HepG2 (cell line): ENCODE results near the gene HCFC2. TPM values are rescaled to one million over a fixed set of nuclear protein-coding genes. Genes with fewer than 3 reads are reported as not detected.

Experiments used
- AHR ChIP-seq: IDR thresholded peaks from 2 replicates; pipeline ENCODE4 v1.6.1; 2018; ENCODE audit warnings: missing genetic modification reagents, missing compliant biosample characterization
- ELF3 ChIP-seq: IDR thresholded peaks from 2 replicates; pipeline ENCODE4 v1.6.1; 2016; ENCODE audit warnings: missing genetic modification reagents, missing compliant biosample characterization
- FOXA1 ChIP-seq, 2 experiments: fragments of 450-650 bp in 1 of 2; sonication (generic) in 1 of 2; formaldehyde crosslinking in 1 of 2; IDR thresholded peaks; 2 replicates each; pipeline versions ENCODE4 v1.4.0 to v1.6.1; 2016 to 2020; ENCODE audit warnings: missing genetic modification reagents in 1 of 2
- FOXP1 ChIP-seq, 2 experiments: fragments of 450-650 bp in 1 of 2; IDR thresholded peaks; 2 replicates each; pipeline ENCODE4 v1.6.1; 2017 to 2018; ENCODE audit warnings: antibody characterized with exemption in 1 of 2
- GABPA ChIP-seq, 2 experiments: IDR thresholded peaks; 2 replicates each; pipeline ENCODE4 v1.6.1; 2011 to 2016; ENCODE audit warnings: low read depth in 2 of 2, low read length in 1 of 2, missing biosample characterization in 1 of 2, missing genetic modification characterization in 1 of 2
- HES4 ChIP-seq: sonication (generic); formaldehyde crosslinking; IDR thresholded peaks from 2 replicates; pipeline ENCODE4 v1.9.0; 2021; ENCODE audit warnings: mild to moderate bottlenecking, missing genetic modification reagents, borderline replicate concordance
- JDP2 ChIP-seq: sonication (generic); formaldehyde crosslinking; IDR thresholded peaks from 2 replicates; pipeline ENCODE4 v1.8.1; 2022; ENCODE audit warnings: missing genetic modification reagents, borderline replicate concordance
- KAT7 ChIP-seq: IDR thresholded peaks from 2 replicates; pipeline ENCODE4 v1.6.1; 2018; ENCODE audit warnings: borderline replicate concordance, missing compliant biosample characterization
- PHF21A ChIP-seq: sonication (generic); formaldehyde crosslinking; IDR thresholded peaks from 2 replicates; pipeline ENCODE4 v1.5.0; 2020; ENCODE audit warnings: mild to moderate bottlenecking, missing genetic modification reagents
- RBM22 ChIP-seq: fragments of 200-400 bp; formaldehyde crosslinking; optimal IDR thresholded peaks from 2 replicates; pipeline ENCODE3; 2017; ENCODE audit warnings: mild to moderate bottlenecking, low read length, moderate library complexity
- TAF15 ChIP-seq: fragments of 200-400 bp; formaldehyde crosslinking; IDR thresholded peaks from one replicate; pipeline ENCODE4 v1.6.1; 2018; ENCODE audit warnings: mild to moderate bottlenecking, low read depth, low read length; ENCODE audit not compliant: poor library complexity, severe bottlenecking
- YEATS2 ChIP-seq: sonication (generic); formaldehyde crosslinking; IDR thresholded peaks from 2 replicates; pipeline ENCODE4 v1.4.0; 2020; ENCODE audit warnings: missing genetic modification reagents, borderline replicate concordance
- ZNF225 ChIP-seq: sonication (generic); formaldehyde crosslinking; IDR thresholded peaks from 2 replicates; pipeline ENCODE4 v1.4.0; 2020; ENCODE audit warnings: mild to moderate bottlenecking, missing genetic modification reagents
- ZNF30 ChIP-seq: sonication (generic); formaldehyde crosslinking; IDR thresholded peaks from 2 replicates; pipeline ENCODE4 v1.5.0; 2020; ENCODE audit warnings: mild to moderate bottlenecking, missing genetic modification reagents
- ZNF383 ChIP-seq: sonication (generic); formaldehyde crosslinking; IDR thresholded peaks from 2 replicates; pipeline ENCODE4 v1.4.0; 2020; ENCODE audit warnings: missing genetic modification reagents, mild to moderate bottlenecking, borderline replicate concordance
- ZNF567 ChIP-seq: sonication (generic); formaldehyde crosslinking; IDR thresholded peaks from 2 replicates; pipeline ENCODE4 v1.8.1; 2023; ENCODE audit warnings: mild to moderate bottlenecking, missing genetic modification reagents, borderline replicate concordance
- ZNF713 ChIP-seq: sonication (generic); formaldehyde crosslinking; IDR thresholded peaks from 2 replicates; pipeline ENCODE4 v1.4.0; 2020; ENCODE audit warnings: mild to moderate bottlenecking, missing genetic modification reagents
- polyA plus RNA-seq, 8 experiments: library from polyadenylated mRNA; depleted of rRNA in 3 of 8; stranded (reverse) in 7 of 8; unstranded in 1 of 8; fragments of >200 nt; fragmentation: Illumina TruSeq in 4 of 8; extraction: Trizol in 4 of 8; gene quantifications; 2 replicates each; pipeline versions ENCODE4 v1.2.1 to v1.2.3, GENCODE V29; 2011 to 2016; ENCODE audit warnings: low read depth in 4 of 8, missing spikeins in 1 of 8, mixed read lengths in 1 of 8; ENCODE audit not compliant: insufficient read depth in 1 of 8
- total RNA-seq, 5 experiments: library from RNA; depleted of rRNA; stranded (reverse); fragments of >200 nt; fragmentation: Illumina TruSeq; extraction: Trizol; gene quantifications; 2 replicates each; pipeline ENCODE4 v1.2.3, GENCODE V29; 2016; ENCODE audit warnings: low read depth in 1 of 5
- TF ChIP-seq, protein P1 (sequence below): IDR thresholded peaks from 2 replicates; pipeline ENCODE4 v1.6.1; 2012; ENCODE audit warnings: low read length, improper control_type of control experiment
- TF ChIP-seq, protein P2 (sequence below): sonication (generic); formaldehyde crosslinking; IDR thresholded peaks from 2 replicates; pipeline ENCODE4 v1.8.0; 2022; ENCODE audit warnings: mild to moderate bottlenecking, missing genetic modification reagents
- TF ChIP-seq, protein P3 (sequence below): sonication (generic); formaldehyde crosslinking; IDR thresholded peaks from 2 replicates; pipeline ENCODE4 v1.5.0; 2020; ENCODE audit warnings: mild to moderate bottlenecking, missing genetic modification reagents, moderate library complexity
- TF ChIP-seq, protein P4 (sequence below): sonication (generic); formaldehyde crosslinking; IDR thresholded peaks from 2 replicates; pipeline ENCODE4 v1.8.1; 2023; ENCODE audit warnings: missing genetic modification reagents, inconsistent platforms, borderline replicate concordance

The HCFC2 gene
- total and polyA plus RNA-seq, 2 of the 13 experiments (the other 11 are each of a cell fraction or from before 2014, with no cell fraction given) = 3.7 to 4.9 TPM

- TF ChIP-seq, protein P1, sequence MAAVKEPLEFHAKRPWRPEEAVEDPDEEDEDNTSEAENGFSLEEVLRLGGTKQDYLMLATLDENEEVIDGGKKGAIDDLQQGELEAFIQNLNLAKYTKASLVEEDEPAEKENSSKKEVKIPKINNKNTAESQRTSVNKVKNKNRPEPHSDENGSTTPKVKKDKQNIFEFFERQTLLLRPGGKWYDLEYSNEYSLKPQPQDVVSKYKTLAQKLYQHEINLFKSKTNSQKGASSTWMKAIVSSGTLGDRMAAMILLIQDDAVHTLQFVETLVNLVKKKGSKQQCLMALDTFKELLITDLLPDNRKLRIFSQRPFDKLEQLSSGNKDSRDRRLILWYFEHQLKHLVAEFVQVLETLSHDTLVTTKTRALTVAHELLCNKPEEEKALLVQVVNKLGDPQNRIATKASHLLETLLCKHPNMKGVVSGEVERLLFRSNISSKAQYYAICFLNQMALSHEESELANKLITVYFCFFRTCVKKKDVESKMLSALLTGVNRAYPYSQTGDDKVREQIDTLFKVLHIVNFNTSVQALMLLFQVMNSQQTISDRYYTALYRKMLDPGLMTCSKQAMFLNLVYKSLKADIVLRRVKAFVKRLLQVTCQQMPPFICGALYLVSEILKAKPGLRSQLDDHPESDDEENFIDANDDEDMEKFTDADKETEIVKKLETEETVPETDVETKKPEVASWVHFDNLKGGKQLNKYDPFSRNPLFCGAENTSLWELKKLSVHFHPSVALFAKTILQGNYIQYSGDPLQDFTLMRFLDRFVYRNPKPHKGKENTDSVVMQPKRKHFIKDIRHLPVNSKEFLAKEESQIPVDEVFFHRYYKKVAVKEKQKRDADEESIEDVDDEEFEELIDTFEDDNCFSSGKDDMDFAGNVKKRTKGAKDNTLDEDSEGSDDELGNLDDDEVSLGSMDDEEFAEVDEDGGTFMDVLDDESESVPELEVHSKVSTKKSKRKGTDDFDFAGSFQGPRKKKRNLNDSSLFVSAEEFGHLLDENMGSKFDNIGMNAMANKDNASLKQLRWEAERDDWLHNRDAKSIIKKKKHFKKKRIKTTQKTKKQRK = no peak
- TF ChIP-seq FOXA1 (IDR thresholded peaks at IDR 0.05) (no peak), FOXA1 (CRISPR knock-in tag; IDR thresholded peaks at IDR 0.05) (no peak), YEATS2 (CRISPR knock-in tag) (peak; percentile 61), TAF15 (no peak), ZNF383 (0 out of 2 replicates have a peak, but pooled peaks have one; percentile 44), GABPA (IDR thresholded peaks at IDR 0.05; ENCODE audit: low read depth, low read length) (no peak), GABPA (CRISPR knock-in tag; IDR thresholded peaks at IDR 0.05; ENCODE audit: low read depth) (no peak), AHR (CRISPR knock-in tag) (no peak; the same call in 1 of the 2 replicates), FOXP1 (IDR thresholded peaks at IDR 0.05) (no peak), FOXP1 (CRISPR knock-in tag; IDR thresholded peaks at IDR 0.05) (no peak), HES4 (CRISPR knock-in tag) (peak; percentile 74; the same call in 1 of the 2 replicates), ZNF30 (CRISPR knock-in tag) (no peak), KAT7 (no peak), PHF21A (CRISPR knock-in tag) (peak; percentile 56; the same call in 1 of the 2 replicates), ZNF567 (CRISPR knock-in tag) (0 out of 2 replicates have a peak, but pooled peaks have one; percentile 51), JDP2 (CRISPR knock-in tag) (peak; percentile 38; the same call in 1 of the 2 replicates), RBM22 (no peak), ZNF225 (CRISPR knock-in tag) (peak; percentile 43; the same call in 1 of the 2 replicates), ELF3 (peak; percentile 55; the same call in 1 of the 2 replicates), ZNF713 (CRISPR knock-in tag) (no peak)
- TF ChIP-seq, protein P2, sequence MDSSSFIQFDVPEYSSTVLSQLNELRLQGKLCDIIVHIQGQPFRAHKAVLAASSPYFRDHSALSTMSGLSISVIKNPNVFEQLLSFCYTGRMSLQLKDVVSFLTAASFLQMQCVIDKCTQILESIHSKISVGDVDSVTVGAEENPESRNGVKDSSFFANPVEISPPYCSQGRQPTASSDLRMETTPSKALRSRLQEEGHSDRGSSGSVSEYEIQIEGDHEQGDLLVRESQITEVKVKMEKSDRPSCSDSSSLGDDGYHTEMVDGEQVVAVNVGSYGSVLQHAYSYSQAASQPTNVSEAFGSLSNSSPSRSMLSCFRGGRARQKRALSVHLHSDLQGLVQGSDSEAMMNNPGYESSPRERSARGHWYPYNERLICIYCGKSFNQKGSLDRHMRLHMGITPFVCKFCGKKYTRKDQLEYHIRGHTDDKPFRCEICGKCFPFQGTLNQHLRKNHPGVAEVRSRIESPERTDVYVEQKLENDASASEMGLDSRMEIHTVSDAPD (CRISPR knock-in tag) = no peak; the same call in 1 of the 2 replicates
- TF ChIP-seq, protein P3, sequence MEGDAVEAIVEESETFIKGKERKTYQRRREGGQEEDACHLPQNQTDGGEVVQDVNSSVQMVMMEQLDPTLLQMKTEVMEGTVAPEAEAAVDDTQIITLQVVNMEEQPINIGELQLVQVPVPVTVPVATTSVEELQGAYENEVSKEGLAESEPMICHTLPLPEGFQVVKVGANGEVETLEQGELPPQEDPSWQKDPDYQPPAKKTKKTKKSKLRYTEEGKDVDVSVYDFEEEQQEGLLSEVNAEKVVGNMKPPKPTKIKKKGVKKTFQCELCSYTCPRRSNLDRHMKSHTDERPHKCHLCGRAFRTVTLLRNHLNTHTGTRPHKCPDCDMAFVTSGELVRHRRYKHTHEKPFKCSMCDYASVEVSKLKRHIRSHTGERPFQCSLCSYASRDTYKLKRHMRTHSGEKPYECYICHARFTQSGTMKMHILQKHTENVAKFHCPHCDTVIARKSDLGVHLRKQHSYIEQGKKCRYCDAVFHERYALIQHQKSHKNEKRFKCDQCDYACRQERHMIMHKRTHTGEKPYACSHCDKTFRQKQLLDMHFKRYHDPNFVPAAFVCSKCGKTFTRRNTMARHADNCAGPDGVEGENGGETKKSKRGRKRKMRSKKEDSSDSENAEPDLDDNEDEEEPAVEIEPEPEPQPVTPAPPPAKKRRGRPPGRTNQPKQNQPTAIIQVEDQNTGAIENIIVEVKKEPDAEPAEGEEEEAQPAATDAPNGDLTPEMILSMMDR = peak; percentile 16; the same call in 1 of the 2 replicates
- TF ChIP-seq, protein P4, sequence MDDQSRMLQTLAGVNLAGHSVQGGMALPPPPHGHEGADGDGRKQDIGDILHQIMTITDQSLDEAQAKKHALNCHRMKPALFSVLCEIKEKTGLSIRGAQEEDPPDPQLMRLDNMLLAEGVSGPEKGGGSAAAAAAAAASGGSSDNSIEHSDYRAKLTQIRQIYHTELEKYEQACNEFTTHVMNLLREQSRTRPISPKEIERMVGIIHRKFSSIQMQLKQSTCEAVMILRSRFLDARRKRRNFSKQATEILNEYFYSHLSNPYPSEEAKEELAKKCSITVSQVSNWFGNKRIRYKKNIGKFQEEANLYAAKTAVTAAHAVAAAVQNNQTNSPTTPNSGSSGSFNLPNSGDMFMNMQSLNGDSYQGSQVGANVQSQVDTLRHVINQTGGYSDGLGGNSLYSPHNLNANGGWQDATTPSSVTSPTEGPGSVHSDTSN (CRISPR knock-in tag) = no peak
Observed at GRCh38 chr12:104064031-104064841, at the start of gene HCFC2 (continued).
